Thyroid gland (tissue), 4 donors: ENCODE data around the gene PLEKHM2.

Source experiments
- POLR2A ChIP-seq, 2 donors: fragments of 450-650 bp; IDR thresholded peaks; one replicate each; pipeline ENCODE4 v1.6.1; 2017; ENCODE audit warnings: antibody characterized with exemption in 2 of 2, mild to moderate bottlenecking in 2 of 2, moderate library complexity in 1 of 2
- TF ChIP-seq, protein P1 (sequence below), 6 experiments: fragments of 200-600 bp in 3 of 6; fragments of 450-650 bp in 3 of 6; sonication (generic) in 3 of 6; IDR thresholded peaks; one replicate each; pipeline ENCODE4 v1.5.1; 2016 to 2019; ENCODE audit warnings: antibody characterized with exemption in 6 of 6, mild to moderate bottlenecking in 2 of 6, inconsistent platforms in 1 of 6, moderate library complexity in 1 of 6

DNA sequence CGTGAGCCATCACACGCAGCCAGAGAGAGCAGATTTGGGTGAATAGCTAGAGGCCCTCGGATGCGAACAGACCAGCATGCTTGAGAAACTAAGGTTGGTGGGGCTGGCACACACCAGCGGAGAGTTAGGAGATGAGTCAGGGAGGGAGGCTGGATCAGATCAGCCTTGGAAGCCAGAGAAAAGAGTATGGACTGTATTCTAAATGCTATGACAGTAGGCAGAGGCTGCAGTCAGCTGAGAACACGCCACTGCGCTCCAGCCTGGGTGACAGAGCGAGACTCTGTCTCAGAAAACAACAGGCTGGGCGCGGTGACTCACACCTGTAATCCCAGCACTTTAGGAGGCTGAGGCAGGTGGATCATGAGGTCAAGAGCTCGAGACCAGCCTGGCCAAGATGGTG is 4.0 kb upstream of the PLEKHM2 start:
- TF ChIP-seq, protein P1, sequence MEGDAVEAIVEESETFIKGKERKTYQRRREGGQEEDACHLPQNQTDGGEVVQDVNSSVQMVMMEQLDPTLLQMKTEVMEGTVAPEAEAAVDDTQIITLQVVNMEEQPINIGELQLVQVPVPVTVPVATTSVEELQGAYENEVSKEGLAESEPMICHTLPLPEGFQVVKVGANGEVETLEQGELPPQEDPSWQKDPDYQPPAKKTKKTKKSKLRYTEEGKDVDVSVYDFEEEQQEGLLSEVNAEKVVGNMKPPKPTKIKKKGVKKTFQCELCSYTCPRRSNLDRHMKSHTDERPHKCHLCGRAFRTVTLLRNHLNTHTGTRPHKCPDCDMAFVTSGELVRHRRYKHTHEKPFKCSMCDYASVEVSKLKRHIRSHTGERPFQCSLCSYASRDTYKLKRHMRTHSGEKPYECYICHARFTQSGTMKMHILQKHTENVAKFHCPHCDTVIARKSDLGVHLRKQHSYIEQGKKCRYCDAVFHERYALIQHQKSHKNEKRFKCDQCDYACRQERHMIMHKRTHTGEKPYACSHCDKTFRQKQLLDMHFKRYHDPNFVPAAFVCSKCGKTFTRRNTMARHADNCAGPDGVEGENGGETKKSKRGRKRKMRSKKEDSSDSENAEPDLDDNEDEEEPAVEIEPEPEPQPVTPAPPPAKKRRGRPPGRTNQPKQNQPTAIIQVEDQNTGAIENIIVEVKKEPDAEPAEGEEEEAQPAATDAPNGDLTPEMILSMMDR (IDR thresholded peaks at IDR 0.05): no peak
- no peak for TF ChIP-seq POLR2A (IDR thresholded peaks at IDR 0.05)
